HG03103 (cell line): ENCODE measurements around the gene TRPM6.
A peak's percentile ranks its signal among the peaks of the same experiment; 100 is the strongest.
"Not testable (repeated sequence)": the region's sequence is repeated elsewhere in the genome, so short reads cannot be mapped to it uniquely, and the experiment has no call there.

Experiments used
- ATAC-seq: cut with Tn5 transposase; IDR thresholded peaks from one replicate; pipeline ENCODE4 v1.9.1; 2021; ENCODE audit warnings: low read depth; ENCODE audit not compliant: unreplicated experiment

TRPM6 gene, protein sequence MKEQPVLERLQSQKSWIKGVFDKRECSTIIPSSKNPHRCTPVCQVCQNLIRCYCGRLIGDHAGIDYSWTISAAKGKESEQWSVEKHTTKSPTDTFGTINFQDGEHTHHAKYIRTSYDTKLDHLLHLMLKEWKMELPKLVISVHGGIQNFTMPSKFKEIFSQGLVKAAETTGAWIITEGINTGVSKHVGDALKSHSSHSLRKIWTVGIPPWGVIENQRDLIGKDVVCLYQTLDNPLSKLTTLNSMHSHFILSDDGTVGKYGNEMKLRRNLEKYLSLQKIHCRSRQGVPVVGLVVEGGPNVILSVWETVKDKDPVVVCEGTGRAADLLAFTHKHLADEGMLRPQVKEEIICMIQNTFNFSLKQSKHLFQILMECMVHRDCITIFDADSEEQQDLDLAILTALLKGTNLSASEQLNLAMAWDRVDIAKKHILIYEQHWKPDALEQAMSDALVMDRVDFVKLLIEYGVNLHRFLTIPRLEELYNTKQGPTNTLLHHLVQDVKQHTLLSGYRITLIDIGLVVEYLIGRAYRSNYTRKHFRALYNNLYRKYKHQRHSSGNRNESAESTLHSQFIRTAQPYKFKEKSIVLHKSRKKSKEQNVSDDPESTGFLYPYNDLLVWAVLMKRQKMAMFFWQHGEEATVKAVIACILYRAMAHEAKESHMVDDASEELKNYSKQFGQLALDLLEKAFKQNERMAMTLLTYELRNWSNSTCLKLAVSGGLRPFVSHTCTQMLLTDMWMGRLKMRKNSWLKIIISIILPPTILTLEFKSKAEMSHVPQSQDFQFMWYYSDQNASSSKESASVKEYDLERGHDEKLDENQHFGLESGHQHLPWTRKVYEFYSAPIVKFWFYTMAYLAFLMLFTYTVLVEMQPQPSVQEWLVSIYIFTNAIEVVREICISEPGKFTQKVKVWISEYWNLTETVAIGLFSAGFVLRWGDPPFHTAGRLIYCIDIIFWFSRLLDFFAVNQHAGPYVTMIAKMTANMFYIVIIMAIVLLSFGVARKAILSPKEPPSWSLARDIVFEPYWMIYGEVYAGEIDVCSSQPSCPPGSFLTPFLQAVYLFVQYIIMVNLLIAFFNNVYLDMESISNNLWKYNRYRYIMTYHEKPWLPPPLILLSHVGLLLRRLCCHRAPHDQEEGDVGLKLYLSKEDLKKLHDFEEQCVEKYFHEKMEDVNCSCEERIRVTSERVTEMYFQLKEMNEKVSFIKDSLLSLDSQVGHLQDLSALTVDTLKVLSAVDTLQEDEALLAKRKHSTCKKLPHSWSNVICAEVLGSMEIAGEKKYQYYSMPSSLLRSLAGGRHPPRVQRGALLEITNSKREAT (N-terminal part only)

DNA sequence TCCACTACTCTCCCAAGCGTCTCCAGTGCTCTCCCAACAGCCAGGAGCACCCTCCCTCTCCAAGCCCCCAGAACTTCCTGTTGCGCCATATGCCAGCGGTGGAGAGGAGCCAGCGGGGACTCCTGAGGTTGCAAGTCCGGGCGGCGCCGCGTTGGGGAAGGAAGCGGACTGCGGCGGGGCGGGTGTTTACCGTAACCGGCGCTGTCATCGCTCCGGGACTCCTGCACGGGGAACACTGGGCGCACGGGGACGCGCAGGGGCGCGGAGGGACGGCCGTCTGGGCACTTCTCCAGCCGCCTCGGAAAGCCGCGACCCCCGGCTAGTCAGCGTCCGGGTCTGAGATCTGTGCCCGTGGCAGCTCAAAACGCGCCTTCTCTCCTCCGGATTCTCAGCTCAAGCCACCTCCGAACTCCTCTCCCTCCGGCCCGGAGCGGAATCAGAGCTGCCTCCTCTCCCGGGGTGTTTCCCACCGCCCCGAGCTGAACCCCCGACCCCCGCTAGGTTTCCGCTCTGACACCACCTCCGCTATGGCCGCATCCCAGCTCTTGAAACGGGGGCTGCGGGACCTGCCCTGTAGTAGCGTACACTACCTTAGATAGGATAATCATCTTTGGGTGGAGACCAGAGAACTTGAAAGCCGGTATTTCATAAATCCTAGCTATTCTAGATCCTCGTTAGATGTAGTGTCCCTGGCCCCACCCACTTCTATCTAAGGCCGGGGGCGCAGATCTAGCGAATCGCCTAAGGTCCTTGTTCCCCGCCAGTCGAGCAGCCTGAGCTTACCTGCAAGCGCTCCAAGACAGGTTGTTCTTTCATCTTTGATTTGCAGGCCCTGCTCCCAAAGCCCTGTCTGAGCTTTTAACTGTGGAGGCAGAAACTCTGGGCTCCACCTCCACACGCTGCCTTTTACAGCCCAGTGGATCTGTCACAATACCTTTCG lies at the start of gene TRPM6:
Gene TRPM6, minus strand, starts transcription at position 881 of the 940 bp plus-strand sequence. Its CDS starts 65 bp downstream, at position 816.
- ATAC-seq: no peak

- no peak for ATAC-seq
These were observed 47.3 kb upstream of the TRPM6 start for GRCh38 chr9:74935008-74935407.

DNA sequence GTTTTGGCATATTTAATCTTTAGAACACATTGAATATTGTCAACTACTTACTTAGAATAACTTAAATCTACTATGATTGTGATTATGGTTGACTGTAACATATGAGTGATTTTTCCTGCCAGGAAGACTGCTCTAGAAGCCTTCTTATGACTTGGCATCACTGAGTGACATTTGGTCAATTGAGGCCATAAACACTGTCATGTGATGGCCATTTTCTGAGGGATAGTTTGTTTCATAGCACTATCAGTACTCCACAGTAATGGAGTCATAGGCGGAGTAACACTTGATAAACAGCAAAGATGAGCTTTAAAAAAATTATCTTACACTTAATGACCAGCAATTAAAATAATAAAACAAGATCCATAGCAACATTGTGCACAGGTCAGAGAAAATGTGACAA lies 34.0 kb upstream of the TRPM6 start:
- no peak for ATAC-seq

GRCh38 chr9:74920944-74921626 lies 33.4 kb upstream of the TRPM6 start:
- no peak for ATAC-seq

- no peak for ATAC-seq
These were observed 22.3 kb upstream of the TRPM6 start for GRCh38 chr9:74910036-74910435.

DNA sequence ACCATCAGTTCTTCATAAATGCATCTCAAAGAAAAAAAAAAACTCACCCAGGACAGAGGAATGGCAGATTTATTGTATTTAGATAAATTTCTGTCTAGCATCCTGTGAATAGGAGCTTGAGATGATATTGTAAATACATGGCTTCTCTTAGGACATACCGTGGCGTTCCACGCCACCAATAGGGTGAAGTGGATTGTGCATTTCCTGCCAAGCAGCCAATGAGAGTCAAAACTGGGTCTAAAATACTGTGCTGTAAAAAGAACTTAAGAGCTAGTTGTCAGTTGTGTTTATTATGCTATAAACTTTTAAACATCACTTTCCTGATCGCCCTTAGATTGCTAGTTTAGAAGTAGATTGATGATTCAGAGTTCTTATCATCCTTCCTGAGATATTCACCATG lies 20.9 kb upstream of the TRPM6 start:
- ATAC-seq: no peak

GRCh38 chr9:74907085-74907484 lies 19.4 kb upstream of the TRPM6 start:
- ATAC-seq: no peak

DNA sequence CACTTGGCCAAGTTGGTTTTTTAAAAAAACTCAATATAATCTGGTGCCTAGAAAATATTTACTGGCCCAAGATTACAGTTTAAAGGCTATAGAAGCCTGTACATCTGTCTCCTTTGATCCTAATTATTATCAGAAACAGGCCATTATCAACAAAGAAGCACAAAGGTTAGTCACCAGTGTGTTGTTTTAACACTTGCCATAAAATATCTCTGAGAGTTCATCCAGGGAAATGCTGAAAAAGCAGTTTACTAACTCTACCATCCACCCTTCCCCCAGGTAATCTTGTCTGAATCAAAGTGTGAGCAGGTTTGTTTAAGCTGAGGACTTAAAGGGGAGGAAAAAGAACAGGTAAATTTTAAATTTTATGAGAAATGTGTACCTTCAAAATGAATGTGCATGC lies 13.3 kb upstream of the TRPM6 start:
- ATAC-seq: no peak

GRCh38 chr9:74888449-74888848 lies 728 bp upstream of the TRPM6 start:
- not testable (repeated sequence) for ATAC-seq

GRCh38 chr9:74887981-74888370 lies 255 bp upstream of the TRPM6 start:
- no peak for ATAC-seq

DNA sequence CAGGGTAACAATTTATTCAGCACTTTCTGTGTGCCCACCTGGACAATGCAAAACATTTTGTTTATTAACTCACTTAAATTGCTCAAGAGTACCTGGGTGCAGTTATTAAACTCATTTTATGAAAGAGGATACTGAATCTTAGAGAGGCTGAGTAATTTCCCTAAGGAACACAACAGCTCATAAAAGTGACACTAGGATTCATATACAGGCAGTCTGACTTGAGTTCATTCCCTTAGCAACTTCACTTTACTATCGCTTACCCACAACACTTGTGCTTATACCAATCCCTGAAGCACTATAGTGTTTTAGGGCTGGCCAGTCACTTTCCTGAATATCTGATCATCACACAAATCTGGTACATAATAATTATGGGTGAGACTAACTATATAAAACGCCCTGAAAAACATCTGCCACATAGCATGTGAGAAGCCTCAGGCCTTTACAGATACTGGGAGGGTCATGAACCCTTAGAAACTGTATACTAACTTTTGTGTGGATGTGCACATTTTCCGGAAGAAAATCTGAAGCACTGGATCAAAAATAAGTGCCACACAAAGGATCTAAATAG lies 11.3 kb downstream of the TRPM6 start:
- ATAC-seq: no peak

DNA sequence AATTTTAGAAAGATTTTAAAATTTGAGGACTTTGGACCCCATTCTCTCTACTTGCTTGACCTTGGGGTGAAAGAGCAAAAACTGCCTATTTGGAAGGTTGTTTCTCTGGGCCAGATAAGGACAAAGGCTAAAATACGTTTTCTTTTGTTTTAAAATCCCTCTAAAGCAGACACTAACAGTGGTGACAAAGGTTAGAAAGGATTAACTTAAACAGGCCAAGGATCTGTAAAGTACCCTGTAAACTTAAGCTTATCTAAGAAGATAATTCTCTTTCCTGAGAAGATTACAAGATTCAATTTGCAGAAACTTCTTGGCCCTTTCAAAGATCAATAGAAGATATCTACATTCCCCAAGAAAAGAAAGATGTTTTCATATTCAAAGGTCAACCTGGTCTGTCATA lies 12.1 kb downstream of the TRPM6 start:
- no peak for ATAC-seq

DNA sequence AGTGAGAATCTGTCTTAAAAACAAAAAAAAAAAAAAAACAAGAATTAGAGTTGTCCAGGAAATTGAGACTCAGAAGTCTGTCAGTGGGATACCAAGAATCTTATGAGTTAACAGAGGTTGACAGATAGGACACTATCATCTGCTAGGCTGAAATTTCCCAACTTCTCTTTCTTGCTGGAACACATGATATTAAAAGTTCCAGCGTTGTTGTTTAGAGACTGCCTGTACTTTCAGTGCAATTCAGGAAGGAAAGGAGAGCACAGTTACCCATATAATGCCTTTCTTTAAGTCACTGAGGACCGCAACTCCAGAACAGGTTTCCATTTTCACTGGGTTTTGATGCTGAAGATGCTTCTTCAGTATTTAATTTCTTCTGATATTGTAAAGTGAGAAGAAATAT lies 13.5 kb downstream of the TRPM6 start:
- ATAC-seq: no peak

DNA sequence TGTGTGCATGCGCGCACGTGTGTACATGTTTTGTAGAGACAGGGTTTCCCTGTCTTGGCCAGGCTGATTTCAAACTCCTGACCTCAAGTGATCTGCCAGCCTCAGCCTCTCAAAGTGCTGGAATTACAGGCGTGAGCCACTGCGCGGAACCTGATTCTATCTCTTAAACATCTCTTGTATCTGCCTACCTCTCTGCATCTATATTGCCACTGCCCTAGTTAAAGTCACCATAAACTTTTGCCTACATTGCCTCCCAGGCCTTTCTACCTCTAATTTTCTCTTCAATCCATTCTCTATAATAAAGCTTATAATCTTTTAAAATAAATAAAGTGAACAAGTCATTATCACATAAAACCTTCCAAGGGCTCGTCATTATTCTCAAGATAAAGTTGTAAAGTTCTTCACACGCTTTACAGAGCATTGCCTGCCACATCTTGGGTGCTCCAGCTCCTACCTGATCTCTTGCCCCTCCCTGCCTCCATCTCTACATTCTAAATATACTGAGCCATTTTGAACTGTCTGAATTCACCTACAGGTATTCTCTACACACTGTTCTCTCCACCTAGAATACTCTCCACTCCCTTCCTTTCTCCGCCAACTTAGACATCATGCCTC lies 15.0 kb downstream of the TRPM6 start:
- ATAC-seq: no peak

- ATAC-seq: no peak
These were observed 20.2 kb downstream of the TRPM6 start for GRCh38 chr9:74867483-74867882.

- ATAC-seq: peak; percentile 48
These were observed 22.5 kb downstream of the TRPM6 start for GRCh38 chr9:74865177-74865576.

DNA sequence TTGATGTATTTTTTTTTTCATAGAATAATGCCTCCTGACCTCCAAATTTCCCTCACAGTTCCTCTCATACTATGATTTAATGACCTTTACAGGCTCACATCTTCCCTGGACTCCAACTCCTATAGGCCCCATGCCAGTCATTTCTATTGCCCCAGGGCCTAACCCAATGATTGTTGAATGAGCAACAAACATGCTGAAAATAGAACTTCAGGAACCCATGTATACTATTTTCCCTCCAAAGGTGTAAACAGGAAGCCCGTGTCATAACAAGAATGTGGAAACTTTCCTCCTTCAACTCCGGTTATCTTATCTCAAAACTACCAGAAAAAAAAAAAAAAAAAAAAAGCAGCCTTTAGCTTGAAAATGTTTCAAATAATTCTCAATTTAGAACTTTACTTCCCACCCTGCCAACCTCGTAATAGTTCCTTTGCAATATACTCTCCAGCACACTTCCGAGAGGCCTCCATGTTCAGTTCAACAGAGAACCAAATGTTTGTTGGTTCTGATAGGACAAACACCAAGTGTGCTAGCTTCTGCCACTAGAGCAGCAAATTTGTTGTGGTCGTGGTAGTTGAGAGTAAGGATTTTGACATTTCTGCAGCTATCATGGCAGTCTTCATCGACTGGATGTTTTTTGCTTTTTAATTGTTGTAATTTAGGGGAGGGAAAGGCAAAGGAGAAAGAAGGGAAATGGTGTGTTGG lies 25.8 kb downstream of the TRPM6 start:
- no peak for ATAC-seq

- no peak for ATAC-seq
These were observed 26.6 kb downstream of the TRPM6 start for GRCh38 chr9:74861071-74861470.
